Loucy (cell line): ENCODE data around the gene PDGFRB.

Source experiments
- H2AFZ ChIP-seq: fragments of 200-600 bp; sonication (generic); 2 replicates; pipeline ENCODE4 v1.6.0; 2016; ENCODE audit warnings: antibody characterized with exemption, mild to moderate bottlenecking, low read length, moderate library complexity
- H3F3A ChIP-seq: fragments of 200-600 bp; 2 replicates; pipeline ENCODE4 v1.6.0; 2016; ENCODE audit warnings: antibody characterized with exemption, low read depth, mild to moderate bottlenecking
- H3K27me3 ChIP-seq: fragments of 200-600 bp; sonication (generic); 2 replicates; pipeline ENCODE4 v1.6.1; 2014; ENCODE audit warnings: low read length, mild to moderate bottlenecking; ENCODE audit not compliant: insufficient read depth, poor library complexity, severe bottlenecking
- H3K36me3 ChIP-seq: fragments of 200-600 bp; sonication (generic); 2 replicates; pipeline ENCODE4 v1.6.1; 2016; ENCODE audit warnings: low read length; ENCODE audit not compliant: insufficient read depth
- H3K4me1 ChIP-seq: fragments of 200-600 bp; sonication (generic); 2 replicates; pipeline ENCODE4 v1.5.1; 2014; ENCODE audit warnings: low read length, mild to moderate bottlenecking; ENCODE audit not compliant: insufficient read depth, poor library complexity, severe bottlenecking
- H3K4me2 ChIP-seq: fragments of 200-600 bp; sonication (generic); 2 replicates; pipeline ENCODE4 v1.6.0; 2014; ENCODE audit warnings: antibody characterized with exemption, low read length, low read depth, mild to moderate bottlenecking; ENCODE audit not compliant: poor library complexity, severe bottlenecking
- H3K4me3 ChIP-seq: fragments of 200-600 bp; sonication (generic); 2 replicates; pipeline ENCODE4 v1.5.1; 2014; ENCODE audit warnings: low read length, mild to moderate bottlenecking, mixed read lengths; ENCODE audit not compliant: poor library complexity, severe bottlenecking
- H3K79me2 ChIP-seq: fragments of 200-600 bp; sonication (generic); 2 replicates; pipeline ENCODE4 v1.6.1; 2014; ENCODE audit warnings: low read length; ENCODE audit not compliant: insufficient read depth
- H3K9ac ChIP-seq: fragments of 200-600 bp; sonication (generic); 2 replicates; pipeline ENCODE4 v1.6.0; 2014; ENCODE audit warnings: mild to moderate bottlenecking, low read depth, low read length, moderate library complexity; ENCODE audit not compliant: poor library complexity, severe bottlenecking
- H3K9me2 ChIP-seq: fragments of 200-600 bp; sonication (generic); replicated peaks from 2 replicates; pipeline ENCODE4 v1.6.1; 2016; ENCODE audit warnings: low read depth, low read length, mixed read lengths
- H3K9me3 ChIP-seq: fragments of 200-600 bp; sonication (generic); 2 replicates; pipeline ENCODE4 v1.6.1; 2014; ENCODE audit warnings: mild to moderate bottlenecking, antibody characterized with exemption, low read length, low read depth; ENCODE audit not compliant: insufficient read depth
- H4K20me1 ChIP-seq: fragments of 200-600 bp; sonication (generic); 2 replicates; pipeline ENCODE4 v1.6.0; 2014; ENCODE audit warnings: antibody characterized with exemption, low read length, mild to moderate bottlenecking; ENCODE audit not compliant: insufficient read depth, poor library complexity, severe bottlenecking
- CTCF ChIP-seq: fragments of 200-600 bp; sonication (generic); conservative IDR thresholded peaks from 2 replicates; pipeline ENCODE4 v1.5.1; 2014; ENCODE audit warnings: mild to moderate bottlenecking, antibody characterized with exemption, low read length
- EZH2phosphoT487 ChIP-seq: fragments of 200-600 bp; IDR thresholded peaks from 2 replicates; pipeline ENCODE4 v1.6.1; 2018; ENCODE audit warnings: antibody characterized with exemption, mild to moderate bottlenecking, moderate library complexity, borderline replicate concordance

PDGFRB gene

GRCh38 chr5:150119421-150120061 is 36.1 kb downstream of the PDGFRB start:
- no peaks in the 10 kb centered on the region for H3K4me1 ChIP-seq
- H3K9me2 ChIP-seq = no peaks in the 10 kb centered on the region
- H3K4me3 ChIP-seq = no peak overlapping the region
- H2AFZ ChIP-seq = no peak overlapping the region
- no peaks in the 10 kb centered on the region for H3K9me3 ChIP-seq
- no peaks in the 10 kb centered on the region for H4K20me1 ChIP-seq
- H3K79me2 ChIP-seq = no peaks in the 10 kb centered on the region
- H3K27me3 ChIP-seq = no peaks in the 10 kb centered on the region
- peak; percentile 34; the same call in 1 of the 2 replicates for TF ChIP-seq CTCF
- no peak for TF ChIP-seq EZH2phosphoT487
- no peaks in the 10 kb centered on the region for H3K36me3 ChIP-seq
- H3K9ac ChIP-seq = no peak overlapping the region
- no peaks in the 10 kb centered on the region for H3F3A ChIP-seq
- no peak overlapping the region for H3K4me2 ChIP-seq

GRCh38 chr5:150118561-150119229 is 37.0 kb downstream of the PDGFRB start:
- no peak overlapping the region for H2AFZ ChIP-seq
- H3K27me3 ChIP-seq = no peaks in the 10 kb centered on the region
- no peaks in the 10 kb centered on the region for H3K9me3 ChIP-seq
- no peaks in the 10 kb centered on the region for H3K4me1 ChIP-seq
- H3K9ac ChIP-seq = no peak overlapping the region
- H3K79me2 ChIP-seq = no peaks in the 10 kb centered on the region
- H3K4me3 ChIP-seq = no peak overlapping the region
- TF ChIP-seq EZH2phosphoT487 (no peak), CTCF (no peak)
- H4K20me1 ChIP-seq = no peaks in the 10 kb centered on the region
- no peaks in the 10 kb centered on the region for H3K9me2 ChIP-seq
- H3K36me3 ChIP-seq = no peaks in the 10 kb centered on the region
- no peaks in the 10 kb centered on the region for H3F3A ChIP-seq
- H3K4me2 ChIP-seq = no peak overlapping the region

GRCh38 chr5:150117945-150118560 is 37.6 kb downstream of the PDGFRB start:
- no peaks in the 10 kb centered on the region for H3K4me1 ChIP-seq
- no peak overlapping the region for H3K9ac ChIP-seq
- no peaks in the 10 kb centered on the region for H3K27me3 ChIP-seq
- no peaks in the 10 kb centered on the region for H3K79me2 ChIP-seq
- no peaks in the 10 kb centered on the region for H3K9me2 ChIP-seq
- TF ChIP-seq CTCF = no peak
- TF ChIP-seq EZH2phosphoT487 = no peak
- no peak overlapping the region for H3K4me2 ChIP-seq
- no peaks in the 10 kb centered on the region for H3K36me3 ChIP-seq
- H2AFZ ChIP-seq = no peak overlapping the region
- no peaks in the 10 kb centered on the region for H4K20me1 ChIP-seq
- no peaks in the 10 kb centered on the region for H3K9me3 ChIP-seq
- no peaks in the 10 kb centered on the region for H3F3A ChIP-seq
- H3K4me3 ChIP-seq = no peak overlapping the region
